ENCODE measurements around the gene RAB30.

Gene RAB30

GRCh38 chr11:83071567-83072349 lies at the start of gene RAB30:
Gene RAB30 (minus strand): TSS chr11:83071897. CDS start chr11:82997316, 74,581 bp downstream.
- DNase-seq: peak; percentile 100

- no peak for DNase-seq
Observed at GRCh38 chr11:83120327-83120726, 48.6 kb upstream of the RAB30 start.

- no peak for DNase-seq
Observed at GRCh38 chr11:83119216-83119615, 47.5 kb upstream of the RAB30 start.

- no peak for DNase-seq
Observed at GRCh38 chr11:83118814-83119213, 47.1 kb upstream of the RAB30 start.

- DNase-seq: no peak
Observed at GRCh38 chr11:83116015-83116641, 44.4 kb upstream of the RAB30 start.

- peak; percentile 16 for DNase-seq
Observed at GRCh38 chr11:83115551-83115950, 43.9 kb upstream of the RAB30 start.

- no peak for DNase-seq
Observed at GRCh38 chr11:83115026-83115425, 43.3 kb upstream of the RAB30 start.

- DNase-seq: no peak
Observed at GRCh38 chr11:83112886-83113285, 41.2 kb upstream of the RAB30 start.

- DNase-seq: no peak
Observed at GRCh38 chr11:83105168-83105567, 33.5 kb upstream of the RAB30 start.

- DNase-seq: no peak
Observed at GRCh38 chr11:83102834-83103233, 31.1 kb upstream of the RAB30 start.

GRCh38 chr11:83097429-83098075 lies 25.9 kb upstream of the RAB30 start:
- DNase-seq: no peak

- DNase-seq: peak; percentile 66
Observed at GRCh38 chr11:83093634-83094033, 21.9 kb upstream of the RAB30 start.

GRCh38 chr11:83092488-83093384 lies 21.0 kb upstream of the RAB30 start:
- DNase-seq: peak; percentile 97

GRCh38 chr11:83088965-83089364 lies 17.3 kb upstream of the RAB30 start:
- DNase-seq: peak; percentile 32

- peak; percentile 91 for DNase-seq
Observed at GRCh38 chr11:83087035-83087434, 15.3 kb upstream of the RAB30 start.

- no peak for DNase-seq
Observed at GRCh38 chr11:83079820-83080219, 8.1 kb upstream of the RAB30 start.

GRCh38 chr11:83078269-83078668 lies 6.6 kb upstream of the RAB30 start:
- DNase-seq: no peak

GRCh38 chr11:83073884-83074283 lies 2.2 kb upstream of the RAB30 start:
- no peak for DNase-seq

- no peak for DNase-seq
Observed at GRCh38 chr11:83073258-83073657, 1.6 kb upstream of the RAB30 start.

GRCh38 chr11:83072350-83073242 lies 899 bp upstream of the RAB30 start:
- DNase-seq: peak; percentile 37

- DNase-seq: peak; percentile 87
Observed at GRCh38 chr11:83070731-83071566, 748 bp downstream of the RAB30 start.
